ENCODE measurements around the gene TMEM37. TPM values are rescaled to one million over a fixed set of nuclear protein-coding genes. Genes with fewer than 3 reads are reported as not detected.

Gene TMEM37
- under 0.01 and 0.11 TPM in 2 replicates for total RNA-seq

GRCh38 chr2:119431155-119431975, at the start of gene TMEM37:
TMEM37 (plus strand) TSS chr2:119431854; CDS start chr2:119431904, 50 bp downstream.

Other genes starting within 250 kb of the TMEM37 start
- gene STEAP3, start 208.0 kb upstream of the TMEM37 start, total RNA-seq, result 0.39 and 5.2 TPM in 2 replicates
- 5.9 and 6.6 TPM in 2 replicates for gene C2orf76, start 65.0 kb upstream of the TMEM37 start, total RNA-seq
- gene DBI, start 64.9 kb upstream of the TMEM37 start, total RNA-seq, result 40.4 and 47.8 TPM in 2 replicates
- not detected in 2 replicates for gene SCTR, start 92.6 kb downstream of the TMEM37 start, total RNA-seq
- not detected in 2 replicates for gene CFAP221, start 112.6 kb downstream of the TMEM37 start, total RNA-seq
- gene TMEM177, start 247.3 kb downstream of the TMEM37 start, total RNA-seq, result 7.9 and 10.7 TPM in 2 replicates